Heart left ventricle (tissue), 13 donors: Measurements from ENCODE around the gene VAPB.

ENCODE experiments used
- CTCF ChIP-seq, 12 donors: fragments of 200-600 bp; sonication (generic) in 4 of 12; IDR thresholded peaks; one replicate each; pipeline versions ENCODE4 v1.5.0 to v1.8.0; 2018 to 2022; ENCODE audit warnings: antibody characterized with exemption in 12 of 12, mild to moderate bottlenecking in 5 of 12
- POLR2A ChIP-seq, 2 donors: fragments of 450-650 bp; IDR thresholded peaks; one replicate each; pipeline ENCODE4 v1.6.1; 2017; ENCODE audit warnings: antibody characterized with exemption in 2 of 2, mild to moderate bottlenecking in 2 of 2, moderate library complexity in 2 of 2
- donor health status: ischemic (EF 13 %, LVEDD 7.1; RV severe dilation, severe dysfunction).
- donor health status: DM: no; HTN: yes; CAD: no.
- donor health status: DM: no; HTN: no; CAD: no.
- donor health status: ischemic (EF 25% LVEDD 6.9; RV normal size, moderate dysfunction).
- donor health status: ischemic (EF 25% LVEDD 5.7; RV mildly dilated, moderate dysfunction).
- donor health status: ischemic (EF 35%, LVEDD 5.7; RV mildly dilated, moderate dysfunction).
- donor health status: nonischemic (EF 11% LVEDD 7.7; RV severe dilation, severe dysfunction).
- donor health status: DM: yes; HTN: yes; CAD: no.
- donor health status: PGD.
- donor health status: ischemic (EF 29% LVEDD 5.4; RV normal size, mild dysfunction).
- donor health status: nonischemic (EF 23%, LVEDD 6.1; RV moderate dilation, normal function).

GRCh38 chr20:58421497-58421850, 32.4 kb downstream of the VAPB start:
- no peak for TF ChIP-seq POLR2A (IDR thresholded peaks at IDR 0.05)
- no peak for TF ChIP-seq CTCF (IDR thresholded peaks at IDR 0.05)
